Stimulated activated CD4-positive, alpha-beta T cell treated with anti-CD3 and anti-CD28 coated beads, Interleukin-2, amount 100 ng/mL, for 24 hours (primary cell): Measurements from ENCODE around the gene POGK.

Experiments used
- DNase-seq, 2 donors: peaks; one replicate each; pipeline ENCODE4 v3.0.0-alpha.2; 2020

Gene POGK

GRCh38 chr1:166905136-166905535 is 65.9 kb downstream of the POGK start:
- DNase-seq = no peak

- no peak for DNase-seq
Observed at GRCh38 chr1:166905900-166906299, 66.6 kb downstream of the POGK start.
